HFFc6 (cell line): ENCODE results near the gene SIK3. TPM values are rescaled to one million over a fixed set of nuclear protein-coding genes. Genes with fewer than 3 reads are reported as not detected.
"Not testable (repeated sequence)": the region's sequence is repeated elsewhere in the genome, so short reads cannot be mapped to it uniquely, and the experiment has no call there.

Experiments used
- DNase-seq: peaks from one replicate; pipeline ENCODE4 v3.0.0-alpha.2; 2018
- H3K27ac Mint-ChIP-seq: 2 replicates; pipeline ENCODE4 v1.8.0; 2020; ENCODE audit warnings: mild to moderate bottlenecking, mixed read lengths
- H3K27me3 Mint-ChIP-seq: 2 replicates; pipeline ENCODE4 v1.8.0; 2021; ENCODE audit warnings: mild to moderate bottlenecking, moderate library complexity, mixed read lengths; ENCODE audit not compliant: insufficient read depth
- H3K36me3 Mint-ChIP-seq: 2 replicates; pipeline ENCODE4 v1.8.0; 2021; ENCODE audit warnings: low read depth, mixed read lengths
- H3K4me1 Mint-ChIP-seq: 2 replicates; pipeline ENCODE4 v1.8.0; 2020; ENCODE audit warnings: low read depth, mixed read lengths
- H3K4me3 Mint-ChIP-seq: 2 replicates; pipeline ENCODE4 v1.8.0; 2020; ENCODE audit warnings: mild to moderate bottlenecking, moderate library complexity, mixed read lengths
- H3K9me3 Mint-ChIP-seq: 2 replicates; pipeline ENCODE4 v1.8.0; 2020; ENCODE audit warnings: mild to moderate bottlenecking, mixed read lengths
- total RNA-seq, 6 experiments: library from RNA; stranded (reverse); fragmentation: NEBNext Ultra II Directional; extraction: Animal tissue kit (Norgen Biotek cat#: 25700); gene quantifications; 2 replicates in 1 of 6; 3 replicates in 5 of 6; pipeline ENCODE4 v1.2.3, GENCODE V29; 2021
- TF ChIP-seq, protein P1 (sequence below): fragments of 200-600 bp; sonication (generic); IDR thresholded peaks from 2 replicates; pipeline ENCODE4 v1.5.0; 2021; ENCODE audit warnings: antibody characterized with exemption, mild to moderate bottlenecking

Gene SIK3
- total RNA-seq, 6 experiments from 2014 or later: 15.6 to 23.3 (median 19.9) TPM

DNA sequence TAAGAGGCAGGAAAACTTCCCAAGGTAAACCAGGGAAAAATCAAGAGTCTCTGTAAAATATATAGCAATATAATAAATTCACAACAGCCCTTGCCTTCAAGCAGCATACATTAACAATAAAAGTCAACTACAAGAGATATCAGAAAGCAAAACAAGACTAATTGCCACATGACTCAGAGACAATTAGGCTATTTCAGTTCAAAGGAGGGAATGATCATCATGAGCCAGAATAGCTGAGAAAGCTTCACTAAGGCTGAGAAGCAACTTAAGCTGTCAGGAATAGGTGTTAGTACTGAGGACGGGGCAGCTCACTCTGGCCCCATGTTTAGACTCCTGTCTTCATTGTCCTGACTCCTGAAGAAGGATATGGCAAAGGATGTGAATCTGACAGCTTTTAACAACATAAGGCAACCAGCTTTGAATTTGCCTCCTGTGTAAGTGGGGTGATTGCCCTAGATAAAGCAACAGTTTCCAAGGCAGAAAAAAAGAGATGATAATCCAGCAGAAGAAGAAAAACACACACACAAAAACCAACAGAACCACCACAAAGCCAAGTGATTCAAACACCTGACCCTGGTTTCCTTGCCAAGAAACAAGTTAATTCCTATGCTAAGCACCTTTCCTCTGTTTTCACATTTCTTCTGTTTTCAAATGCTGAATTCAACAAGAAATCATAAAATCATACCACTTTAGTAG, 60.8 kb downstream of the SIK3 start:
- Mint-ChIP-seq H3K4me1 (peaks cover 34% of the 10 kb centered on the region), H3K9me3 (no peaks in the 10 kb centered on the region), H3K36me3 (no peaks in the 10 kb centered on the region), H3K27me3 (peaks cover 2% of the 10 kb centered on the region), H3K4me3 (no peak overlapping the region), H3K27ac (no peak overlapping the region)
- peak; percentile 13 for DNase-seq
- TF ChIP-seq, protein P1, sequence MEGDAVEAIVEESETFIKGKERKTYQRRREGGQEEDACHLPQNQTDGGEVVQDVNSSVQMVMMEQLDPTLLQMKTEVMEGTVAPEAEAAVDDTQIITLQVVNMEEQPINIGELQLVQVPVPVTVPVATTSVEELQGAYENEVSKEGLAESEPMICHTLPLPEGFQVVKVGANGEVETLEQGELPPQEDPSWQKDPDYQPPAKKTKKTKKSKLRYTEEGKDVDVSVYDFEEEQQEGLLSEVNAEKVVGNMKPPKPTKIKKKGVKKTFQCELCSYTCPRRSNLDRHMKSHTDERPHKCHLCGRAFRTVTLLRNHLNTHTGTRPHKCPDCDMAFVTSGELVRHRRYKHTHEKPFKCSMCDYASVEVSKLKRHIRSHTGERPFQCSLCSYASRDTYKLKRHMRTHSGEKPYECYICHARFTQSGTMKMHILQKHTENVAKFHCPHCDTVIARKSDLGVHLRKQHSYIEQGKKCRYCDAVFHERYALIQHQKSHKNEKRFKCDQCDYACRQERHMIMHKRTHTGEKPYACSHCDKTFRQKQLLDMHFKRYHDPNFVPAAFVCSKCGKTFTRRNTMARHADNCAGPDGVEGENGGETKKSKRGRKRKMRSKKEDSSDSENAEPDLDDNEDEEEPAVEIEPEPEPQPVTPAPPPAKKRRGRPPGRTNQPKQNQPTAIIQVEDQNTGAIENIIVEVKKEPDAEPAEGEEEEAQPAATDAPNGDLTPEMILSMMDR: no peak

DNA sequence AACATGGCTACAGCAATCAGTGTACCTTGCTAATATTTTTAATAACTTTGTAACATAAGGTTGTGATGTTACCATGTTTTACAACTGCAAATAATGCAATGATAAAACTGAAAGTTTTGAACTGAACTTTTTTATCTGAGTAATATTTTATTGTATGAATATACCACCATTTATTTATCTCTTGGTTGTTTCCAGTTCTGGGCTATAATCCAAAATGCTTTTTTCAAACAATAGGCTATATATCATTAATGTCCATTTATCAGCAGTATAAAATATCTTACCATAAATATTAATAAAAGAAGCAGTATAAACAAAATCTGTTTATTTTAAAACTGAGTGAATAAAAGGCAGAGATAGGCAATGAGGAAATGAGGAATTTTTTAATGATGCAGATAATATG, 63.3 kb downstream of the SIK3 start:
- no peak for DNase-seq
- H3K9me3 Mint-ChIP-seq: no peaks in the 10 kb centered on the region
- TF ChIP-seq, protein P1: no peak
- no peak overlapping the region for H3K27ac Mint-ChIP-seq
- H3K4me1 Mint-ChIP-seq: peaks cover 20% of the 10 kb centered on the region
- H3K36me3 Mint-ChIP-seq: no peaks in the 10 kb centered on the region
- no peak overlapping the region for H3K4me3 Mint-ChIP-seq
- peaks cover 2% of the 10 kb centered on the region for H3K27me3 Mint-ChIP-seq

DNA sequence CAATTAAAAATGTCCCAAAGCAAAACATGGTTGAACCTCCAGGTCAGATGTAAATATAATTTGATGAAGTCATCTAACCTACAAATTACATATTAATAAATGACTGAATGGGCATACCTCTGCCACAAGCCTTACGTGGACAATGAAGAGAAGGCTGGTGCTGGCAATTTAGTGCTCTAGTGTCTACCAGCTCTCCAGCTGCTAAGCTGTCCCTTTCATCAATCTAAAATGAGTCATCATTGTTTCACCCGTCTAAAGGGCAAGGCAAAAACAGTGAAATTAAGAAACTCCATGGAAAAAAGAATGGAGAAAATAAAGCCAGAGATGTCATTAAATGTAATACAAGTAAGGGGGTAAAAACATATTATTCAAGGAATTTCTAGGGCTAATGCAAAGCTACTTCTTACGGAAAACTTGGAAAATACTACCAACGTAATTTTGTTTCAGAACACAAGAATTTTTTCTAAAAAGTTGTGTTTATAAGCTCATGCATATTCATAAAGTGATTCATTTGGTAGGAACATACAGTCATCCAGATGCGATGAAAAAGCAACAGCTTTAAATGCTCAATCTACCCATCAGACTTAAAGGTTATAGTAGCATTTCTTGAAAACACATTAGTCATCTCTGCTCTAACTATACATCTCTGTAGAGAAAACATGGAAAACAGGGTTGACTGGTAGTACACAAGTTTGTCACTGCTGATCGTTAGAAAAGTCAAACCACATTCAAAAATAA, 71.5 kb downstream of the SIK3 start:
- Mint-ChIP-seq H3K27ac (peak overlapping the region; percentile 68), H3K9me3 (no peaks in the 10 kb centered on the region), H3K36me3 (no peaks in the 10 kb centered on the region)

DNA sequence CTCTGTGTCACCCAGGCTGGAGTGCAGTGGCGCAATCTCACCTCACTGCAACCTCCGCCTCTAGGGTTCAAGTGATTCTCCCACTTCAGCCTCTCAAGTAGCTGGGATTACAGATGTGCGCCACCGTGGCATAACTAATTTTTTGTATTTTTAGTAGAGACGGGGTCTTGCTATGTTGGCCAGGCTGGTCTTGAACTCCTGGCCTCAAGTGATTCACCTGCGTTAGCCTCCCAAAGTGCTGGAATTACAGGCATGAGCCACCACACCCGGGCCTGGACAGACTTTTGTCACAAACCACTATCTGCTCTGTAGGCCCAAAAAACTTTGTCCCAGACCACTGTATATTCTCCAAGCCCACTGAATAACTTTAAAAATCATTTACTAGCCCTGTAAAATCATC, 74.5 kb downstream of the SIK3 start:
- Mint-ChIP-seq H3K36me3 (peaks cover 15% of the 10 kb centered on the region; the same call in 1 of the 2 replicates), H3K4me1 (peaks cover 57% of the 10 kb centered on the region)
- H3K27ac Mint-ChIP-seq, H3K9me3 Mint-ChIP-seq, DNase-seq, H3K27me3 Mint-ChIP-seq, H3K4me3 Mint-ChIP-seq: not testable (repeated sequence)

More for the DNA sequence above, 71.5 kb downstream of the SIK3 start:
- Mint-ChIP-seq H3K4me3 (peak overlapping the region; percentile 67), H3K27me3 (no peaks in the 10 kb centered on the region), H3K4me1 (peaks cover 49% of the 10 kb centered on the region)
- TF ChIP-seq, protein P1: no peak
- peak; percentile 84 for DNase-seq

DNA sequence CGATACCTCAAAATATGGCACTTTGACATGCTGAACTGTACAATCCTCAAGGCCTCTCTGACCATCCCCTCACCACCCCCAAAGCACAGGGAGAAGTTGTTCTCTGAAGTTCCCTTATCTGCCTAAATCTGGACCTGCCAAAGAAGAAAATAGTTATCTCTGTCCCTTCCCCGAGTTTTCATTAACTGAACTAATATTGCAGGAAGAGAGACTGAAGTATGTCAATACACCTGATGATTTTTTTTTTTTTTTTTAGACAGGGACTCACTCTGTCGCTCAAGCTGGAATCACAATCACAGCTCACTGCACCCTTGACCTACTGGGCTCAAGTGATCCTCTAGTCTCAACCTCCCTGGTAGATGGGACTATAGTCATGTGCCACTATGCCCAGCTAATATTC, 75.0 kb downstream of the SIK3 start:
- Mint-ChIP-seq H3K36me3 (peaks cover 15% of the 10 kb centered on the region; the same call in 1 of the 2 replicates), H3K27me3 (no peaks in the 10 kb centered on the region; the same call in 1 of the 2 replicates), H3K4me1 (peaks cover 52% of the 10 kb centered on the region), H3K4me3 (no peak overlapping the region), H3K9me3 (no peaks in the 10 kb centered on the region), H3K27ac (no peak overlapping the region)
- DNase-seq: no peak
- TF ChIP-seq, protein P1: no peak

DNA sequence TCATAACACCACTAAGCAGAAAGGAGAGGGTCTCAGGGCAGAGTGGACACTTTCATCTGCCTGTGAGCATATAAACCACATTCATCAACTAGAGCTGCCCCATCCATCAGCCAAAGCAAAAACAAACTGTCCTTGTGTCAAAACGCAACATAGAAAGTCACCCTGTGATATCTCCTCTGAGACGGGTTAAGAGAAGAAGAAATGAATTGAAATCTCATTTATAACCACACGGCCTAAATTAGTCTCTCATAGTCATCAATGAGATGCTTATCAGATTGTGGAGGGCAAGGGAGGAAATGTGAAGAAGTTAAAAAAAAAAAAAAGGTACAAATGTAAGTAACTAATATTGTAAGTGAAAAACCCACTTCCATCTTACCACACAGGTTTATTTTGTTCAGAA, 75.7 kb downstream of the SIK3 start:
- Mint-ChIP-seq H3K9me3 (no peaks in the 10 kb centered on the region), H3K27ac (no peak overlapping the region), H3K27me3 (no peaks in the 10 kb centered on the region; the same call in 1 of the 2 replicates), H3K4me1 (peaks cover 46% of the 10 kb centered on the region), H3K36me3 (peaks cover 15% of the 10 kb centered on the region; the same call in 1 of the 2 replicates), H3K4me3 (no peak overlapping the region)
- TF ChIP-seq, protein P1: no peak
- no peak for DNase-seq
